Activated naive CD8-positive, alpha-beta T cell treated with anti-CD3 and anti-CD28 coated beads, Interleukin-2, amount 50 U/mL, for 16 hours (primary cell): ENCODE data around the gene PKIG.
"Not testable (repeated sequence)": the region's sequence is repeated elsewhere in the genome, so short reads cannot be mapped to it uniquely, and the experiment has no call there.

Experiments
- DNase-seq: peaks from one replicate; pipeline ENCODE4 v3.0.0-alpha.2; 2020; ENCODE audit warnings: low read depth, low spot score

PKIG gene

DNA sequence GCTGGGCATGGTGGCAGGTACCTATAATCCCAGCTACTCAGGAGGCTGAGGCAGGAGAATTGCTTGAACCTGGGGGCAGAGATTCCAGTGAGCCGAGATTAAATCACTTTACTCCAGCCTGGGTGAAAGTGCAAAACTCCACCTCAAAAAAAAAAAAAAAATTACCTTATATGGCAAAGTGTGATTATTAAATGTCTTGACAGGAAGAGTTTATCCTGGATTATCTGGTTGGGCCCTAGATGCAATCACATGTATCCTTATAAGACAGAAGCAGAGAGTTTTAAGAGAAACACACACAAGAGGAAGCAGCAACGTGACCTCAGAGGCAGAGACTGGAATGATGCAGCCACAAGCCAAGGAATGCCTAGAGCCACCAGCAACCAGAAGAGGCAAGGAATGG lies 58.1 kb downstream of the PKIG start:
- DNase-seq: no peak

DNA sequence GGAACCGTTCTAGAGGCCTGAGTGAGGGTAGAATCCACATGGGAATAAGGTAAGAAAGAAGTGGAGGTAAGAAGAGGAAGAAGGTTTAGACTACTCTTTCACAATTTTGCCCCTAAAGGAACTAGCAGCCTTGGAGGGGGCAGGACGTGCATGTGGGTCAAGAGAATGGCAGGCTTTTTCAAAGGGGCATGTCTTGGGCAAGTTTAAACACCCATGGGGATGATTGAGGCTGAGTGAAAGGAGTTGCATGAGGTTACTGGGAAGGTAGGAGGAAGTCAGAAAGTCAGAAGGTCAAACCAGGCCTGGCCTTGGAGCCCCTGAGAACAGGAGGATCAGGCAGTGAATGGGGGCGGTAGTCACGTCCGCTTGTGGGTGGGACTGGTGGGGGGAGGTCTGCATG lies 58.9 kb downstream of the PKIG start:
- DNase-seq: no peak

- DNase-seq: no peak
Observed at GRCh38 chr20:44642203-44643153, 60.1 kb downstream of the PKIG start.

- no peak for DNase-seq
Observed at GRCh38 chr20:44643154-44643519, 60.8 kb downstream of the PKIG start.

GRCh38 chr20:44643596-44644229 lies 61.3 kb downstream of the PKIG start:
- no peak for DNase-seq

GRCh38 chr20:44644230-44644617 lies 61.8 kb downstream of the PKIG start:
- no peak for DNase-seq

- no peak for DNase-seq
Observed at GRCh38 chr20:44644667-44645131, 62.3 kb downstream of the PKIG start.

DNA sequence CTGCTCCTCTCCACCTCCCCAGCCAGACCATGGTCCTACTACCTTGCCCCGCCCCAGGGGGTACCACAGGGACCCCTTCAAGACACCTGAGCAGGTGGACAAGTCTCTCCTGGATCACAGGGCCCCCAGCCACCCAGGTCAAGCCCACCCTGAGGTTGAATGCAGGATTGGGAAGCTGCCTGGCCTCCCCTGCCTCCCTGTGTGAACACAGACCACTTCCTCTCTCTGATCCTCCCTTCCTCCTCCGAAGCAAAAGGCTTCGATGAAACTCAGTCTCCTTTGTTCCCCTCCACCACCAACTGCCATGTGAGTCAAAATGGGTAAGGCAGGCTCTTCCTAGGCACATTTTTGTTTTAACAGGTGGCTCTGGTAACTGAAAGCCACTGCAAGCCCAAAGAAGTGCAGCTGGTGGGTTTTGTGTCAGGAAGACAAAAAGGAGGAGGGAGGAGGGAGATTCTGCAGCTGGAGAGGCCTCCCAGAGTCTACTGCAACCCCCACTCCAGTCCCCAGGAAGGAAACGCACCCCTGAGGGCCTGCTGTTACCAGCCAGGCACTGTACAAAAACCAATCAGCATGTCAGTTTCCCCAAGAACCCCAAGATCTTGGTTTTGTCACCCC lies 63.8 kb downstream of the PKIG start:
- DNase-seq: no peak

DNA sequence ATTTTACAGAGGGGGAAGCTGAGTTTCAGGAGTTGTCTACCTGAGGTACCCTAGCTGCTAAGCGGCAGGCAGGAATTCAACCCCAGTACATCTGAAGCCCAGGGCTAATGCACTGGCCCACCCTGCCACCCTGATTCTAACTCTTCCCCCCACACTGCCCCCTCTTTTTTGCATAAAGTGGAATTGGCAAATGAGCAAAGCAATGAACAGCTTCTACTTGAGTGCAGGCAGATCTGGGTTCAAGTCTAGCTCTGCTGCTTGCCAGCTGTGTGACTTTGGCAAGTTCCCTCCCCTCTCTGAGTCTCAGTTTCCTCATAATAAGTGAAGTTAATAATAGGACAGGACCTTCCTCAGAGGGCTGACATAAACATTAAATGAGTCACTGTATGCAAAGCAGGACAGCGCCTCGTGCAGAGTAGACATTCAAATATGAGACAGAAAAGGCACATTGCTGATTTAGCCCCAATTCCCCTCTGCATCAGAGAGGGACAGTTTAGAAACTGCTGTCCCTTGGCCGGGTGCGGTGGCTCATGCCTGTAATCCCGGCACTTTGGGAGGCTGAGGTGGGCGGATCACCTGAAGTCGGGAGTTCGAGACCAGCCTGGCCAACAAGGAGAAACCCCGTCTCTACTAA lies 64.4 kb downstream of the PKIG start:
- DNase-seq: no peak

DNA sequence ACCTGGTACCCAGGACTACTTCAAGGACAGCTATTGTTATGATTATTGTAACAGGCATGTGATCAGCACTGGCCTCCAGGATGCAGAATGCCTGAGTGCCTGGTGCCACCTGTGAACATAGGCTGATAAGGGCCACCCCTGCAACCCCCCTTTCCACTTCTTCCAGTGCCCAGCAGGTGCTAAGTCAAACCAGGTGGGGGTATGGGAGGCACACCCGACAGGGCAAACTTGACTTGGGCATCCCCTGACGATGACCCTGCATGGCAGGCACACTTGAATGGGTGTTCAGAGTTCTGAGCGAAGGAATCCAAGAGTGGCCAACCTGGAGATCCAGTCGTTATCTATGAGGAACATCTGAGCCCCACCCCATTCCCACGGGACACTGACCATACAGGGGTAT lies 65.7 kb downstream of the PKIG start:
- DNase-seq: no peak

GRCh38 chr20:44648579-44648978 lies 66.2 kb downstream of the PKIG start:
- no peak for DNase-seq

DNA sequence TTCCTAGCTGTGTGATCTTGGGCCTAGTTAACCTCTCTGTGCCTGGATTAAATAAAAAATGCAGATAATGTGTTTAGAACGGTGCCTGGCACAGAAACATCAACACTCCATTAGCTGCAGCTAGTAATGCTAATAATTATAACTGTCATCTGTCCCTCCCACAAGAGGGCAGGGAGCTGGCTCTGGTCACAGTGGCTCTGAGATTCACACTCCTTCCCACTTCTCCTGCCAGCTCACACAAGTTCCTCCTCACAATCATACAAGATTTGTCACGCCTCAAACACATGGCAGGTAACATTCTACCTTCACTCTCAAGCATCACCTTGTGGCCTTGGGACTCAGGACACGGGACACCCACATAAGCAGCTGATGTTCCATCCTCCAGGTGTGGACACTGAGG lies 66.7 kb downstream of the PKIG start:
- no peak for DNase-seq

- no peak for DNase-seq
Observed at GRCh38 chr20:44649976-44650375, 67.6 kb downstream of the PKIG start.

GRCh38 chr20:44650771-44651433 lies 68.5 kb downstream of the PKIG start:
- no peak for DNase-seq

GRCh38 chr20:44651434-44651683 lies 69.0 kb downstream of the PKIG start:
- DNase-seq: no peak

DNA sequence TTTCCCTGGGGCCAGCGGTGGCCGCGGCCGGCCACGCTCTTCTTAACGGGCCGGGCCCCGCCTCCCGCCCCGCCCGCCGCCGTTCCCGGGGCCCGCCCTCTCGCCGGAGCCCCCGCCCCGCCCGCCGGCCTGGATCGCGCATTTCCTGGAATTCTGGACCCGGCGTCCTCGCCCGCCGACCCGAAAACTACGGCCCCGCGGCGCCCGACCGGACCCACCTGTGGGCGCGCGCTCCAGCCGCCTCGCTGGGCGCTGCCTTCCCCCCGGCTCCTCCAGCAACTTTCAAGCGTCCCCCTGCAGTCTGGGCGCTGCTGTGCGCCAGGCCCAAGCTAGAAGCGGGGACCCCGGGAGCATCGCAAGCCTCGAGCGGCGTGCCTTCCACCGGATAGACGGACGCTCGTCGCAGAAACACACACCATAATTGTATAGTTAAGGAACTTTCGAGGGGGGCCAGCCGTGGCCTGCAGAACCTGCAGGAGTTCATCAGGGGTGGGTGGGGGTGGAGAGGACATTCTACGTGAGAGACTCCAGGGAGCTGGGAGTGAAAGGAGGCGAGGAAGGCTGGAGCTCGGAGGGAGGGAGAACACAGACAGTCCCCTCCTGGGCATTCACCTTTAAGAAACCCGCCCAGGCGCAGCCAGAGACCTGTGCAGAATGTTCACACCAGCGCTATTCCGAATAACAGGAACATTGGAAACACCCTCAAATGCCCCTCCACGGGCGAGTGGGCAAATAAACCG lies 69.5 kb downstream of the PKIG start, which contains the start of gene ADA:
ADA (minus strand) TSS at position 16 of the 740 bp plus-strand sequence. CDS start 92 bp downstream, outside the sequence.
- DNase-seq: no peak

DNA sequence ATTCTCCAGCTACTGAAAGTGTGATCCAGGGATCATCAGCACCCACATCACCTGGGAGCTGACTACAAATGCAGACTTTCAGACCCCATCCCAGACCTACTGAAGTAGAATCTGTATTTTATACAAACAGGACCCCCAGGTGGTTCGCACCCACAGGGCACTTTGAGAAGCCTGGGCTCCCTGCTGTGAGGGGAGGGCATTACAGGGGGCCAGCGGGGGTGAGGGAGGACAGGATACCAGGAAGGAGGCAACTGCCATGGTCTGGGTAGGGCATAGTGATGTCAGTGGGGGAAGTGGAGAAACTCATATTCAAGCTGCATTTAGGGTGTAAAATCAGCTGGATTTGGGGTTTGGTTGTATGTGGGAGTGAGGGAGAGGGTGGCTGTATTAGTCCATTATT lies 71.2 kb downstream of the PKIG start:
- no peak for DNase-seq

DNA sequence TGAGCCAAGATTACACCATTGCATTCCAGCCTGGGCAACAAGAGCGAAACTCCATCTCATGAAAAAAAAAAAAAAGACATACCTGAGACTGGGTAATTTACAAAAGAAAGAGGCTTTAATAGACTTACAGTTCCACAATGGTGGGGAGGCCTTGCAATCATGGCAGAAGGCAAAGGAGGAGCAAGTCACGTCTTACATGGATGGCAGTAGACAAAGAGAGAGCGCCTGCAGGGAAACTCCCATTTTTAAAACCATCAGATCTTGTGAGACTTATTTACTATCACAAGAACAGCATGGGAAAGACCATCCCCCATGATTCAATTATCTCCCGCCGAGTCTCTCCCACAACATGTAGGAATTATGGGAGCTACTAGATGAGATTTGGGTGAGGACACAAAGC lies 71.8 kb downstream of the PKIG start:
- DNase-seq: not testable (repeated sequence)

DNA sequence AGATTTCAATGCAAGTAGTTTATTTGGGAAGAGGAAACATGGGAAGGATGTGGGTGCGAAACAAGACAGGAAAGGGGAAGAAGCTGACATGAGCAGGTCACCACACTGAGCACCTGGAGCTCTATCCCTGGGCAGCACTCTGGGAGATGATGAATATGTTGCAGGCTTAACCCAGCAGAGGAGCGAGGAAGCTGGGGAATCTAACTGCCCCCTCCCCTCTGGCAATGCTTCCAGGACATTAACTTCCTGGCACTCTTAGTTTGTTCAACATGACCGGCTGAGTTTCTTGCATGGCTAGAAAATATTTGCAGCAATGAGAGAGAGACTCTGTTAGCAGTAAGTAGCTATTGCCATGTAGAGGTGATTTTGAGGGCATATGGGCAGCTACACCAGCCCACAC lies 74.1 kb downstream of the PKIG start:
- no peak for DNase-seq

- DNase-seq: no peak
Observed at GRCh38 chr20:44657875-44658274, 75.5 kb downstream of the PKIG start.

DNA sequence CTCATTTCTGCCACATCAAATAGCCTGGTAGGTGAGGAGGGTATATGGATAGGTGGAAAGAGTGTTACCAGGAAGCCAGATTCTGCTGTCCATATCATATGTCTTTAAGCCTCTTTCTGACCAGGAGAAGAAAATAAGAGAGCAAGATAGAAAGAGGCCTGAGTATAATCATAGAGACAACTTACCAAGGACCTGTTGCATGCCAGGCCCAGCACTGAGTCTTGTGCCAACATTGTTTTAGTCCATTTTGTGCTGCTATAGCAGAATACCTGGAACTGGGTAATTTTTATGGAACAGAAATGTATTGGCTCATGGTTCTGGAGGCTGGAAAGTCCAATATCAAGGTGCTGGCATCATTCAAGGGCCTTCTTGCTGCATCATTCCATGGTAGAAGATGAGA lies 76.4 kb downstream of the PKIG start:
- no peak for DNase-seq
